ENCODE data around the gene ITPRIP.

The ITPRIP gene

GRCh38 chr10:104304927-104305326 is 33.3 kb downstream of the ITPRIP start:
- DNase-seq = no peak

GRCh38 chr10:104304356-104304745 is 33.9 kb downstream of the ITPRIP start:
- DNase-seq = no peak

GRCh38 chr10:104303594-104304355 is 34.5 kb downstream of the ITPRIP start:
- no peak for DNase-seq

GRCh38 chr10:104301907-104302690 is 36.2 kb downstream of the ITPRIP start:
- no peak for DNase-seq

DNA sequence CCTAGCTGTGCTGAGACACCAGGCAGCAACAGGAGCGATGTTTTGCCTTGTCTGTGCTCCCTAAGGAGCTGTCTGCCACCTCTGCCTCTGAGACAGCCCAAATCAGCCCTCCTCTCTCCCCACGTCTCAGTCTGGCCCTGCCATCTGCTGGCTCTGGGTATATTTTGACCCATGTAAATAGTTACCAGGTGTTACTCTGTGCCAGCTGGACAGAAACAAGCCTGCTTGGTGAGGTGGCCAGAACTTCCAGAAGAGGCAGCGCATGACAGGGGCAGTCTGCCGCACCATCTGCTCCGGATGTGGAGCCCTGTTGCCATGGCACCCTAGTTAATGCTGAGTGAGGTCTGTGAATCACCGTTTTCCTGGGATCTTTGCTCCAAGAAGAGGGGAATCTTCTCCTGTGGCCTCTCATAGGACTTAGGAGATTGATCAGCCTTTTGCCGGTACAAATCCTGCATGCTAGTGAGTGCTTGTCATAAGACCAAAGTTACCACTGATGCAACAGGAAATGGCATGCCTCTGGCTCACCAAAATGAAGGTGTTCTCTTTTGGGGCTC is 37.5 kb downstream of the ITPRIP start:
- peak; percentile 56 for DNase-seq

GRCh38 chr10:104300002-104300735 is 38.1 kb downstream of the ITPRIP start:
- DNase-seq = no peak

GRCh38 chr10:104299031-104299904 is 39.0 kb downstream of the ITPRIP start:
- DNase-seq = no peak

GRCh38 chr10:104297697-104298660 is 40.3 kb downstream of the ITPRIP start:
- DNase-seq = no peak

DNA sequence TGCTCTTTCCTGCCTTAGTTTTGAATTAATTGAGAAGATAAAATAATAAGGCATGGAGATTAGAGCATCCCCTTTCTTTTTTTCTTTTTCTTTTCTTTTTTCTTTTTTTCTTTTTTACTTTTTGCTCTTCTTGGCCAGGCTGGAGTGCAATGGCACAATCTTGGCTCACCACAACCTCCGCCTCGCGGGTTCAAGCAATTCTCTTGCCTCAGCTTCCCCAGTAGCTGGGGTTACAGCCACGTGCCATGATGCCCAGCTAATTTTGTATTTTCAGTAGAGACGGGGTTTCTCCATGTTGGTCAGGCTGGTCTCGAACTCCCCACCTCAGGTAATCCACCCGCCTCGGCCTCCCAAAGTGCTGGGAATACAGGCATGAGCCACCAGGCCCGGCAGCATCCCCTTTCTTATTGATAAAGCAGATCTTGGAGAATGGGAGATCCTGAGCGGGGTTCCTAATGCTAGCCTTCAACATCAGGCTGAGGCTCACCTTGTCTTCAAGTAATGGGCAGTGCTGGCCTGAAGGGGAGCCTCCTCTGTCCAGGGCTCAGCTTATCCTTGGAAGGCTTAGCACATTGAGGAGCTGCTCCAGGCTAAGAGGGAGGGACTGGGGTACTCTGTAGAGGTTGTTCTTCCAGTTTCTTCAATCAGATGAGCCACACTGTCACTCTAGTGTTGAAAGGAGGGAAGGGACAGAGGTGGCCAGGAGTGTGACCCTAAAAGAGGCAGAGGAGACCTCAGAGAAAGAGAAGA is 41.4 kb downstream of the ITPRIP start:
- no peak for DNase-seq

DNA sequence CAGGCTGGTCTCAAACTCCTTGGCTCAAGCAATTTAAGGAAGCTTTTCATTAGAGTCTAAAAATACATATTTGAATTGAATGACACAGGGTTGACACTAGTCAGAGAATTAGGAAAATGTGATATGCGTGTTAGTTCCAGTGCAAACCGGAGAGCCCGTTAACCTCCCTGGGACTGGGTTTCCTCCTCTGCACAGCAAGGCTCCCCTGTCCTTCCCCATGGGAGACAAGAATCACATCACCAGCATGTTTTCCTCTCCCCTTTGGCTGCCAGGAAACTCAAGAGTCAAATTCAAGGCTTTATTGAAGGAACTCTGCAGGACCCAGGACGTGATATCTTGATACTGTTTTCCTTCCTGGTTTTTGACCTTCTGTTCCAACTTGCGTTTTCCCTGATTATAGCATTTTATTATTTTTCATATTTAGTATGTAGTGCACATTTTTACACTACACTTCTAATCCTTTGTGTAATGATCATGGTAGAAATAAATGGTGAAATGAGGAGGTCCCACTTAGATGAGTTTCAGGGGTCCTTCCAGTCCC is 44.4 kb downstream of the ITPRIP start:
- DNase-seq = no peak

DNA sequence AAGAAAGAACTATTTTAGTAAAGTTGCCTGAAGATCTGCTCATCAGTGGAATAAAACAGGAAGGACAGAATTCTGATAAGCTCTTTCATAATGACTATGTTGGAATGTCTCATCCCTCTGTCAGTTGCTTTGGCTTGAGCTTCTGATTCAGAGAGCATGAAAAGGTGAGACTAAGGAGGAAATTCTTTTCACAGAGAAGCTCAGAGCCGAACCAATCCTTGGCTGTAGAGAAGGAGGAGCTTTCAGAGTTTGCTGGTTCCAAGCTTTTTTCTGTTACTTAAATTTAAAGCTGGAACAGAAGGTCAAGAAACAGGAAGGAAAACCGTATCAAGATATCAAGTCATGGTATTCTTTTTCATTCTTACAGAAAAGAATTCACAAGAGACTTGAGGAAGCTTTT is 45.3 kb downstream of the ITPRIP start:
- DNase-seq = no peak

DNA sequence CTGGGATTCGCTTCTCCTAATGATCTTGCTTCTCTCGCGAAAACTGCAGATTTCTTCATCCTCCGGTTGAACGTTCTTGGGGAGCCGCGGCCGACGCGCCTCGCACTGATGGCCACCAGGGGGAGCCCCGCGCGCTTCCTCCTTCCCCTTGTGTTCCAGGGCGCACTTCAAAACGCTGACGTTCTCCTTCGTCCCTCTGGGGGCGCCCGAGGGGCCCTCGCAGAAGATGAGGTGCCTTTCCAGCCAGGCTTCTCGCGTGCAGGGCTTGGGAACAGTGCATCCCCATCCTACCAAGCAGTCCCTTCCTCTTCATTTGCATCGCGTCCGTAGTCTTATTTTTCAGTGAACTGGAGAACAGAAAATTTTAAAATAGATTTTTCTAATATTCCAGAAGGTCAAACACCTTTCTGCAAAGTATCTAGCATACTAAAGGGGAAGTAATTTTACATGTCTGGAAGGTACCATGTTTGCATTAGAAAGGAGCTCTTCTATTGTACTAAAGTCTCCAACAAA is 46.8 kb downstream of the ITPRIP start:
- no peak for DNase-seq

DNA sequence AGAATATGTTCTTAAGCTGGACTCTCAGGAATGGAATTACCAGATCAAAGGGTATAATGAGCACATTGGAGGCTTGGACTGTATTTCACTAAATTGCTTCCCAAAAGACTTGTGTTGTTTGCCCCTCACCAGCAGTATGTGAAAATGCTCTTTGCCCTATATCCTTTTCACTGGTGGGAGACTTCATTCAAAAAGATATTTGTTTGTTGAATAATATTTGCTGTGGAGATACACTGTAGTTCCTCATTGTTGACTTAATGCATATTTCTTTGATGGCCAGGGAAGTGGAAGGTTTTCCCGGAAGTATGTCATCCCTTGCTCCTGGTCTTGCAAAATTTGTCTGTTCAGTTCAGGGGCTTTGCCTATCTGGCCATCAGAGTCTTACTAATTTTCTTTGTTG is 49.9 kb downstream of the ITPRIP start:
- DNase-seq = no peak

DNA sequence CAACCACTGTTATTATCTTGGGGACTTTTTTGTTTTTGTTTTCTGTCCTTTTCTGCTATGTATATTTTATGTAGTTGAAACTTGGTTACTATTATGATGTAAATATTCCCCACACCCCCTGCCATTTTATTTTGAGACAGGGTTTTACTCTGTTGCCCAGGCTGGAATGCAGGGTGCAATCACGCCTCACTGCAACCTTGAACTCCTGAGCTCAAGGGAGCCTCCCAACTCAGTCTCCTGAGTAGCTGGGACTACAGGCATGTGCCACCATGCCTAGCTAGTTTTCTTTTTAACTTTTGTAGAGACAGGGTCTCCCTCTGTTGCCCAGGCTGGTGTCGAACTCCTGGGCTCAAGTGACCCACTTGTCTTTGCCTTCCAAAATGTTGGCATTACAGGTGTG is 51.3 kb downstream of the ITPRIP start:
- DNase-seq = no peak

GRCh38 chr10:104284846-104285245 is 53.4 kb downstream of the ITPRIP start:
- DNase-seq = no peak

- DNase-seq = peak; percentile 56
Measured at GRCh38 chr10:104281694-104282093, 56.6 kb downstream of the ITPRIP start.

- DNase-seq = no peak
Measured at GRCh38 chr10:104279550-104280259, 58.6 kb downstream of the ITPRIP start.

DNA sequence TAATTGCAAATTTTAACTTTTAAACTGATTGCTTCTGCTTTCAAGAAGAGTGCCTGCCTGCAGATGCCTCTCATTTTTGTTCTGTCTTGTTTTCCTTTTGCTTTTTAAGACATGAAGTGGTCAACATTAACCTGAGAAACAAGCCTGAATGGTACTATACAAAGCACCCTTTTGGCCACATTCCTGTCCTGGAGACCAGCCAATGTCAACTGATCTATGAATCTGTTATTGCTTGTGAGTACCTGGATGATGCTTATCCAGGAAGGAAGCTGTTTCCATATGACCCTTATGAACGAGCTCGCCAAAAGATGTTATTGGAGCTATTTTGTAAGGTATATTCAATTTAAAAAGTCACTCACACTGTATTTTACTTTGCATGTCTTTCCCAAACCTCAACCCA is 60.5 kb downstream of the ITPRIP start:
- DNase-seq = no peak

DNA sequence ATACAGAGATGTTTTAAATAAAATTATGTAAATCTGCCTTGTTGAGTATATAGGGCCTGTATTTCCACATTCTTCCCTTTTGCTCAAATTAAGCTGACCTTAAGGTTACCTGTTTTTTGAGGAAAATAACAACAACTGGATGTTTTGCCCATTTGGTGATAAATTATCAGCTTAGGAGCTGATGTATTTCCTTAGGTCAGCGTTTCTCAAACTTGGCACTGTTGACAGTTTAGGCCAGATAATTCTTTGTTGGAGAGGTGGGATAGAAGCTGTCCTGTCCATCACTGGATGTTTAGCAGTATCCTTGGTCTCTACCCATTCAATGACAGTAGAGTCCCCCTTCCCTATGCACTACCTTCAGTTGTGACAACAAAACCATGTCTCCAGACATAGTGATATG is 62.1 kb downstream of the ITPRIP start:
- DNase-seq = no peak

Measured in NCI-H1417 treated with DMSO at 0.1 percent for 48 hours (cell line).